ENCODE data around the gene VPS13D.
"Not testable (repeated sequence)": the region's sequence is repeated elsewhere in the genome, so short reads cannot be mapped to it uniquely, and the experiment has no call there.

The VPS13D gene

GRCh38 chr1:12294076-12294475, 64.2 kb downstream of the VPS13D start:
- DNase-seq (ENCODE audit: low read depth), result no peak

DNA sequence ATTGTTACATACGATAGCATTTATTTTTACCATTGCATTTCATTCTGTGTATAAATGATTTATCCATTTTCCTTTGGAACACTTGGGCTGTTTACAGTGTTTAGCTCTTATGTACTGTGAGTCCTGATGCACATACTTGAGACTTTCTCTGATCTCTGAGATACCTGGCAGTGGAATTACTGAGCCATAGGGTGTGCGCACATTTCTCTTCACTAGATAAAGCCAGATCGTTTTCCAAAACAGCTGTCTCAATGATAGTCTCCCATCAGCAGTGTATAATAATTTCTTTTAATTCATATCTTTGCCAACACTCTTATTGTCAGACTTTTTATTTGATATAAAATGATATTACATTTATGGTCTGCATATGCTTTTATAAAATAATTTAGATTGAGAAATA, 66.2 kb downstream of the VPS13D start:
- no peak for DNase-seq (ENCODE audit: low read depth)

GRCh38 chr1:12296623-12297022, 66.8 kb downstream of the VPS13D start:
- DNase-seq (ENCODE audit: low read depth), result peak; percentile 75

DNA sequence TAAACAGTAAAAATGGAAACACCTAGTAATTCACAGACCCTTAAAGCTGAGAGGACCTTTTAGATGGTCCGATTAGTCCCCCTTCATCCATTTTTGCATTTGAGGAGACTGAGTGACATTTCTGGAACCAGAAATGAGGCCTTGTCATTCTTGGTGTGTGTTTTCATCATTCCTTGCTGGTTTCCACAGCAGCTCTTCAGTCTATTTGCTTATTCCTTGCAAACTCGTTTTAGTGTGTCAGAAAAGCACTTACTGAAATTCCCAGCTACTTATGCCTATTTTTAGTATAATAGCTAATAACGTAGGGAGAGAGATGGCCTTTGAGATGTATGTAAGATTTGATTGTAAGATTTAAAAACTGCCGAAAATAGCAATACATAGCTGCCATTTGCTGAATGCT, 70.9 kb downstream of the VPS13D start:
- no peak for DNase-seq (ENCODE audit: low read depth)

- no peak for DNase-seq (ENCODE audit: low read depth)
Observed at GRCh38 chr1:12301518-12302237, 71.8 kb downstream of the VPS13D start.

- no peak for DNase-seq (ENCODE audit: low read depth)
Observed at GRCh38 chr1:12302798-12303447, 73.1 kb downstream of the VPS13D start.

- DNase-seq (ENCODE audit: low read depth), result no peak
Observed at GRCh38 chr1:12305377-12305776, 75.5 kb downstream of the VPS13D start.

GRCh38 chr1:12309783-12310742, 80.2 kb downstream of the VPS13D start:
- no peak for DNase-seq (ENCODE audit: low read depth)

- DNase-seq (ENCODE audit: low read depth), result no peak
Observed at GRCh38 chr1:12314333-12314903, 84.6 kb downstream of the VPS13D start.

DNA sequence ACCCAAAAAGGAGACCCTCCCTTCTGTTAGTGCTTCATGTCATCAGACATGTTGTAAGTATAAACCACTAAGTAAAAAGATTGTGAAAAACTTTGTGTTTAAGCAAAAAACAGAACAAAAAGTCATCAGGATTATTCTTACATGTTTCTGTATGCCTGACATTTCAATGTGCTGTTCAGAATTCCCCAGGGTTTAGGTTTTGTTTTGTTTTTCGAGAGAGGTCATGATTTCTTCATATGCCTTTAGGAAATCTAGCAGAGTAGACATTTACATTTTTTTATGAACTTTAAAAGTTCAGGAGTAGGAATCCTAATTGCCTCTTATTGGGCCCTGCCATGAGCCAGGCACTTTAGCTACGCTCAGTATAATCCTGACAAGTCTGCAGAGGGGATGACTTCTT, 85.3 kb downstream of the VPS13D start:
- DNase-seq (ENCODE audit: low read depth), result no peak

DNA sequence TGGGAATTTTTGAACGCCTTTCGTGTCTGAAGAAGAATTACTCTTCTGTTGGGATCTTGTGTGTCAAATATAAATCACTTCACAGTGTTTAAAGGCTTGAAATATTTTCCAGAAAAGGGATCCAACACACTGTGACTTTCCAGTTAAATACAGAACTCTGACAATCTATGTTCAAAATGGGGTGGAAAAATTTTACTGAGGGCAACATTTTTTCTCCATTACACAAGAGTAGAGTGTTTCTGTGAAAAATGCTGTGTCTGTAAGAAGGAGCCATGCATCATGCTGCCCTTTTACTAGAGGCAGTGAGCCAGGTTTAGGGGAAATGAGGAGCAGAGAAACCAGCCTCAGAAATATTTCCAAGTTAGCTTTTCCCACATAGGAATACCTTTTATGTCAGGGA, 86.5 kb downstream of the VPS13D start:
- no peak for DNase-seq (ENCODE audit: low read depth)

GRCh38 chr1:12320486-12320885, 90.7 kb downstream of the VPS13D start:
- DNase-seq (ENCODE audit: low read depth), result no peak

DNA sequence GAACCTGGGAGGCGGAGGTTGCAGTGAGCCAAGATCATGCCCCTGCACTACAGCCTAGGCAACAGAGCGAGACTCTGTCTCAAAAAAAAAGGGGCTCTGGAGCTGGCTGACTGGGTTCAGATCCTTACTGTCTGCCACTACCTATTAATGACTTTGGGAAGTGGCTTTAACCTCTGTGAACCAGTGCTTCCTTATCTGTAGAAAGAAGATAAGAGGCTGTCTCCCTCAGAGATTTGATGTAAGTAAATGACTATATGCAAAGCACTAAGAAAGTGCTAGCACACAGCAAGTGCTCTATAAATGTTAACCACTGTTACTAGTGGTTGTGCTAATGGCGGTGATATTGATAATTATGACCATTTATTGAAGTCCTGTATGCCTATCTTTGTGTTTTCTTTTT, 94.6 kb downstream of the VPS13D start:
- DNase-seq (ENCODE audit: low read depth), result no peak

- DNase-seq (ENCODE audit: low read depth), result not testable (repeated sequence)
Observed at GRCh38 chr1:12324973-12325372, 95.1 kb downstream of the VPS13D start.

DNA sequence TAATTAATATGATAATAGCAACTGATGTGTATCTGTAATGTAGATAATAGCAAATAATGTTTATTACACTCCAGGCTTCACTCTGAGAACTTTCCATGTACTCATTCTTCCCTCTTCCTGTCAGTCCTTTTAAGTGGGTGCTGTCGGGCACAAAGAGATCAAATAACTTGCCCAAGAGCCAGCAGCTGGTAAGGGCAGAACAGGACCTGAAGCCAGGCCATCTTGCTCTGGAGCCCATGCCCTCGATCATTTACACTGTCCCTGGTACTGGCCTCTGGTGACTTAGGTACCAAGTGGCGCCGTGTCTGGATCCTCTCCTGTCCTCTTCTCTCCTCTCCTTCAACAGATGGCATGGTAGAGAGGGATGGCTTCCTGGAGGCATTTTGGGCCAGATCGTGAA, 97.2 kb downstream of the VPS13D start:
- no peak for DNase-seq (ENCODE audit: low read depth)

- DNase-seq (ENCODE audit: low read depth), result no peak
Observed at GRCh38 chr1:12327566-12327965, 97.7 kb downstream of the VPS13D start.

DNA sequence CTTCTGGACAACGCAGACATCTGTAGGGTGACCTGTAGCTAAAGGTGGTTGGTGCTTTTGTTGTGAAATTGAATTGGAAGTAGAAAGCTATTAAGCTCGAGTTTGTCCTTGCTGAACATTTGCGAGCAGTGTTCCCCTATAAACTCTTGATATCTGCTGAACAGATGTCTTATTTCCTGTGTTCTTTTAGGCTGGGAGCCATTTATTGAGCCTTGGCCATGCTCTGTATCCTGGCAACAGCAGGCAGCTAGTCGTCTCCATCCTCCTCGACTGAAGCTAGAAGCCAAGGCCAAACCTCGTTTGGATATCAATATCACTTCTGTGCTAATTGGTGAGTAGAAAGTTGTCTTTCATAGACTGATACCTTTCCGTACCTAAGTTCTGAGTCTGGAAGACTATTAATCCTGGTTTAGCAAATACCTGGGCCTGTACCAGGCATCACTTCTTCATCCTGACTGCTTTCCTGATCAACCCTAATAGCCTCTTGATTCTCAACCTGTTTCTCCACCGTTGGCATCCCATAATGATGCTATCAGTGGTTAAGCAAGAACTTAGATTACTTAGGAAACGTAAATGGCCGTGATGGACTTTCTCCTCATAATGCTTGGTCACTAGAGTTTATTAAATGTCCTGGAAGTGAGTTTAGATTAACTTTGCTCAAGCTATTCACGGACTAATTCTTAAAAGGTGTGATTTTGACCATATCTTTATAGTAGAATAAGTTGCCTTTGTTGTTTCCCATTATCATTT, 103.4 kb downstream of the VPS13D start:
- no peak for DNase-seq (ENCODE audit: low read depth)

DNA sequence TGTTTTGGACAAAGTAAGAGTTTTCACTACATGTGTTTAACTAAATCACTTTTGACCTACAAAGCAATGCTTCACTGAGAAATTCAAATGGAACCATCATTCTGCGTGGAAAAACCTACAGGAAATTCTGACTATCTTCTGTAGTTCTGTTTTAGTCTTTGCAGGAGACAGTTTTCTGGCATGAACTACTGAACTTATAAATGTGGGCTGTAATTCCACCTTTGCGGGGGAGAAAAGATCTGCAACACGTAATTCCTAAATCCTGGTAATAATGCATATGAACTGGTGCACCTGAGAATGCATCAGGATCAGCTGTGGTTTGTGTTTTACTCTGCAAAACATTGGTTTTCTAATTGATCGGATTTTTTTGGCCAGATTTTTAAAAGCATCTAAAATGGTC, 106.0 kb downstream of the VPS13D start:
- DNase-seq (ENCODE audit: low read depth), result no peak

GRCh38 chr1:12336413-12336812, 106.6 kb downstream of the VPS13D start:
- DNase-seq (ENCODE audit: low read depth), result no peak

DNA sequence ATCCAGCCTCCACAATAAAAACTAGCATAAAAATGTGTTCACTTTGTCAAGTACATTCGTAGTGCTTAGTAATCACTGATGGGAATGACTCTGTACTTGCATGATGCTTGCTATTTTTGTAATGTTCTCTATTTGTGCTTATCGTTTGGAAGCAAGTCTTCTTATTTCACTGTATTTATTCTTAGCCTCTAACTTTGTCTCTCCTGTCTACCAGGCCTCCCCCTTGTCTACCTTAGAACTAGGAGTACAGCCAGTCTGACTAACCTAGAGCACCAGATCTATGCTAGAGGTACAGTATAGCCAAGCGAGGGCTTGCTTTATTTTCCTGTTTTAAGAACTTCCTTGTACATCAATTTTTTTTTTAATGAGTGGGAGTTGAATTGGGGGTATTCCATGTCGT, 108.2 kb downstream of the VPS13D start:
- no peak for DNase-seq (ENCODE audit: low read depth)

- no peak for DNase-seq (ENCODE audit: low read depth)
Observed at GRCh38 chr1:12338823-12339222, 109.0 kb downstream of the VPS13D start.

- DNase-seq (ENCODE audit: low read depth), result no peak
Observed at GRCh38 chr1:12339396-12339795, 109.6 kb downstream of the VPS13D start.

All from HS-5 (cell line).